HepG2 (cell line): ENCODE results near the gene DBN1. TPM values are rescaled to one million over a fixed set of nuclear protein-coding genes. Genes with fewer than 3 reads are reported as not detected.

ENCODE experiments used
- CENPT ChIP-seq: sonication (generic); formaldehyde crosslinking; IDR thresholded peaks from 2 replicates; pipeline ENCODE4 v1.8.0; 2022; ENCODE audit warnings: low read depth, mild to moderate bottlenecking, moderate library complexity, missing genetic modification reagents
- CENPX ChIP-seq: sonication (generic); formaldehyde crosslinking; IDR thresholded peaks from 2 replicates; pipeline ENCODE4 v1.9.0; 2021; ENCODE audit warnings: mild to moderate bottlenecking, missing genetic modification reagents, moderate library complexity
- ESRRA ChIP-seq: sonication (generic); formaldehyde crosslinking; IDR thresholded peaks from 2 replicates; pipeline ENCODE4 v1.5.1; 2020; ENCODE audit warnings: mild to moderate bottlenecking, low read depth, missing genetic modification reagents
- ETV6 ChIP-seq: sonication (generic); formaldehyde crosslinking; conservative IDR thresholded peaks from 2 replicates; pipeline ENCODE4 v1.4.0; 2020; ENCODE audit warnings: missing genetic modification reagents
- GLMP ChIP-seq: sonication (generic); formaldehyde crosslinking; IDR thresholded peaks from 2 replicates; pipeline ENCODE4 v1.9.0; 2021; ENCODE audit warnings: missing genetic modification reagents, mild to moderate bottlenecking, borderline replicate concordance
- MAFF ChIP-seq: IDR thresholded peaks from 2 replicates; pipeline ENCODE4 v1.6.1; 2011; ENCODE audit warnings: low read depth, low read length, improper control_type of control experiment
- NFIC ChIP-seq: IDR thresholded peaks from 2 replicates; pipeline ENCODE4 v1.6.1; 2012; ENCODE audit warnings: mild to moderate bottlenecking, low read length, inconsistent platforms
- PBX3 ChIP-seq: sonication (generic); formaldehyde crosslinking; IDR thresholded peaks from 2 replicates; pipeline ENCODE4 v1.8.1; 2023; ENCODE audit warnings: missing genetic modification reagents, inconsistent platforms, borderline replicate concordance
- POLR2A ChIP-seq, 2 experiments: IDR thresholded peaks; 2 replicates each; pipeline ENCODE4 v1.6.1; 2011; ENCODE audit warnings: low read depth in 2 of 2, low read length in 2 of 2, mild to moderate bottlenecking in 1 of 2, moderate library complexity in 1 of 2; ENCODE audit not compliant: insufficient read depth in 1 of 2
- PRDM4 ChIP-seq: sonication (generic); formaldehyde crosslinking; IDR thresholded peaks from 2 replicates; pipeline ENCODE4 v1.9.0; 2021; ENCODE audit warnings: missing genetic modification reagents, borderline replicate concordance
- SIN3A ChIP-seq: IDR thresholded peaks from 2 replicates; pipeline ENCODE4 v1.6.1; 2011; ENCODE audit warnings: low read depth, mild to moderate bottlenecking, control low read depth, low read length, borderline replicate concordance
- SP5 ChIP-seq: IDR thresholded peaks from 2 replicates; pipeline ENCODE4 v1.6.1; 2016; ENCODE audit warnings: low read depth, borderline replicate concordance
- TBL1XR1 ChIP-seq: fragments of 150-350 bp; IDR thresholded peaks from 2 replicates; pipeline ENCODE4 v1.6.1; 2014; ENCODE audit warnings: borderline replicate concordance, low read length; ENCODE audit not compliant: partially characterized antibody
- TP53 ChIP-seq: sonication (generic); formaldehyde crosslinking; conservative IDR thresholded peaks from 2 replicates; pipeline ENCODE4 v1.4.0; 2020; ENCODE audit warnings: missing genetic modification reagents
- U2AF1 ChIP-seq: fragments of 200-400 bp; formaldehyde crosslinking; optimal IDR thresholded peaks from 2 replicates; pipeline ENCODE3; 2017; ENCODE audit warnings: mild to moderate bottlenecking, low read depth, low read length
- ZNF20 ChIP-seq: sonication (generic); formaldehyde crosslinking; IDR thresholded peaks from 2 replicates; pipeline ENCODE4 v1.4.0; 2020; ENCODE audit warnings: mild to moderate bottlenecking, moderate library complexity, missing genetic modification reagents
- ZNF230 ChIP-seq: sonication (generic); formaldehyde crosslinking; IDR thresholded peaks from 2 replicates; pipeline ENCODE4 v1.4.0; 2020; ENCODE audit warnings: mild to moderate bottlenecking, missing genetic modification reagents
- ZNF326 ChIP-seq: sonication (generic); formaldehyde crosslinking; IDR thresholded peaks from 2 replicates; pipeline ENCODE4 v1.4.0; 2020; ENCODE audit warnings: missing genetic modification reagents, borderline replicate concordance
- ZNF556 ChIP-seq: sonication (generic); formaldehyde crosslinking; IDR thresholded peaks from 2 replicates; pipeline ENCODE4 v1.4.0; 2020; ENCODE audit warnings: mild to moderate bottlenecking, missing genetic modification reagents, borderline replicate concordance
- ZNF569 ChIP-seq: sonication (generic); formaldehyde crosslinking; IDR thresholded peaks from 2 replicates; pipeline ENCODE4 v1.5.0; 2020; ENCODE audit warnings: mild to moderate bottlenecking, missing genetic modification reagents, moderate library complexity, borderline replicate concordance
- ZNF577 ChIP-seq: sonication (generic); formaldehyde crosslinking; IDR thresholded peaks from 2 replicates; pipeline ENCODE4 v1.4.0; 2020; ENCODE audit warnings: mild to moderate bottlenecking, low read depth, missing genetic modification reagents, borderline replicate concordance
- ZNF768 ChIP-seq: sonication (generic); formaldehyde crosslinking; IDR thresholded peaks from 2 replicates; pipeline ENCODE4 v1.4.0; 2020; ENCODE audit warnings: missing genetic modification reagents
- polyA plus RNA-seq, 8 experiments: library from polyadenylated mRNA; depleted of rRNA in 3 of 8; stranded (reverse) in 7 of 8; unstranded in 1 of 8; fragments of >200 nt; fragmentation: Illumina TruSeq in 4 of 8; extraction: Trizol in 4 of 8; gene quantifications; 2 replicates each; pipeline versions ENCODE4 v1.2.1 to v1.2.3, GENCODE V29; 2011 to 2016; ENCODE audit warnings: low read depth in 4 of 8, missing spikeins in 1 of 8, mixed read lengths in 1 of 8; ENCODE audit not compliant: insufficient read depth in 1 of 8
- total RNA-seq, 5 experiments: library from RNA; depleted of rRNA; stranded (reverse); fragments of >200 nt; fragmentation: Illumina TruSeq; extraction: Trizol; gene quantifications; 2 replicates each; pipeline ENCODE4 v1.2.3, GENCODE V29; 2016; ENCODE audit warnings: low read depth in 1 of 5

The DBN1 gene
- total and polyA plus RNA-seq, 2 of the 13 experiments (the other 11 are each of a cell fraction or from before 2014, with no cell fraction given): 27.0 to 37.3 TPM

- TF ChIP-seq GLMP (CRISPR knock-in tag) (no peak), ZNF577 (CRISPR knock-in tag) (0 out of 2 replicates have a peak, but pooled peaks have one; percentile 82), CENPT (no peak), SP5 (peak; percentile 37; the same call in 1 of the 2 replicates), ZNF768 (peak; percentile 28; the same call in 1 of the 2 replicates), MAFF (no peak), CENPX (CRISPR knock-in tag) (no peak), SIN3A (peak; percentile 95; the same call in 1 of the 2 replicates), TBL1XR1 (no peak), ZNF569 (no peak), ZNF230 (peak; percentile 93), ESRRA (CRISPR knock-in tag) (peak; percentile 18; the same call in 1 of the 2 replicates), ZNF556 (peak; percentile 91), TP53 (0 out of 2 replicates have a peak, but pooled peaks have one; percentile 35), NFIC (no peak), U2AF1 (no peak), ETV6 (CRISPR knock-in tag) (0 out of 2 replicates have a peak, but pooled peaks have one; percentile 55), ZNF326 (CRISPR knock-in tag) (no peak), PBX3 (CRISPR knock-in tag) (no peak), PRDM4 (0 out of 2 replicates have a peak, but pooled peaks have one; percentile 52), ZNF20 (no peak), POLR2A (IDR thresholded peaks at IDR 0.05; ENCODE audit: insufficient read depth in 1 of 2, low read depth in 2 of 2, low read length in 2 of 2) (peak in 1 of 2 experiments; percentile 48; a peak in 1 of 4 replicates)
Observed at GRCh38 chr5:177516601-177517568, 43.5 kb upstream of the DBN1 start, which contains the start of gene DDX41 (continued).
